ENCODE measurements around the gene MUC2. TPM values are rescaled to one million over a fixed set of nuclear protein-coding genes. Genes with fewer than 3 reads are reported as not detected.

MUC2 gene
- total and polyA plus RNA-seq, 9 of the 15 experiments (the other 6 are each of a cell fraction or from before 2014, with no cell fraction given) = under 0.01 to 0.18 TPM; not detected in 7

GRCh38 chr11:1027483-1028290 lies 47.0 kb upstream of the MUC2 start:
- no peak overlapping the region for H3K9ac ChIP-seq (ENCODE audit: insufficient read depth in 1 of 2, low read depth in 2 of 2, low read length in 2 of 2)
- H3K4me2 ChIP-seq (ENCODE audit: insufficient read depth, low read length) = no peak overlapping the region
- H3K27me3 ChIP-seq (ENCODE audit: control insufficient read depth in 2 of 2, insufficient read depth in 2 of 2, low read length in 2 of 2) = peaks cover 0 to 60% of the 10 kb centered on the region in 2 experiments; a peak in 3 of 5 replicates
- peaks cover 0 to 65% of the 10 kb centered on the region in 2 experiments; a peak in 2 of 5 replicates for H3K4me1 ChIP-seq (replicated peaks in 1 of 2; ENCODE audit: control insufficient read depth in 2 of 2, insufficient read depth in 2 of 2, low read length in 2 of 2)
- TF ChIP-seq ZNF253 (CRISPR knock-in tag; conservative IDR thresholded peaks at IDR 0.05) = no peak
- TF ChIP-seq NFE2L1 (tag; IDR thresholded peaks at IDR 0.05; ENCODE audit: borderline replicate concordance, low read depth) = no peak
- TF ChIP-seq BCOR (IDR thresholded peaks at IDR 0.05) = no peak
- no peak for TF ChIP-seq TAL1 (IDR thresholded peaks at IDR 0.05)
- TF ChIP-seq SNAPC5 (CRISPR knock-in tag; IDR thresholded peaks at IDR 0.05) = no peak
- no peak for TF ChIP-seq U2AF1 (optimal IDR thresholded peaks at IDR 0.05; ENCODE audit: low read depth, low read length)
- H3K79me2 ChIP-seq (ENCODE audit: control insufficient read depth, insufficient read depth, low read length) = no peaks in the 10 kb centered on the region
- no peaks in the 10 kb centered on the region for H3K36me3 ChIP-seq (ENCODE audit: control insufficient read depth, insufficient read depth, low read length)
- H3K9me1 ChIP-seq (ENCODE audit: control insufficient read depth, insufficient read depth, low read length) = peaks cover 2% of the 10 kb centered on the region
- H4K20me1 ChIP-seq (replicated peaks; ENCODE audit: control insufficient read depth, insufficient read depth, low read length) = no peaks in the 10 kb centered on the region; the same call in 1 of the 2 replicates
- ATAC-seq (no peak), FAIRE-seq (no peak), DNase-seq (ENCODE audit: extremely low read depth in 1 of 4, low spot score in 3 of 4) (no peak)
- no peak overlapping the region for H3K27ac ChIP-seq (ENCODE audit: extremely low read depth, low read depth, low read length)
- H3K9me3 ChIP-seq (replicated peaks; ENCODE audit: control insufficient read depth, insufficient read depth, low read depth, low read length) = no peaks in the 10 kb centered on the region
- no TSS peak for BruUV-seq (replicated peaks)
- intact Hi-C loops (cut with micrococcal nuclease) (no loop called here), in situ Hi-C loops (cut with MboI) (no loop called here)
- CTCF ChIA-PET (ENCODE audit: low intra/inter-chr PET ratio) = no interaction called here
- WGBS (ENCODE audit: insufficient coverage, low coverage, missing lambda C conversion rate) = 5% methylated on average over 31 of the region's 36 CpGs
- H2AFZ ChIP-seq (ENCODE audit: low read depth, low read length) = no peak overlapping the region
- H3K4me3 ChIP-seq = no peak overlapping the region
- POLR2A ChIA-PET = interaction anchor here (0.7 kb wide), 1 partner anchor 196 kb away, joined by 3 read pairs; no protein-coding TSS in a partner anchor
